ENCODE data around the gene SPRY2.

The SPRY2 gene

DNA sequence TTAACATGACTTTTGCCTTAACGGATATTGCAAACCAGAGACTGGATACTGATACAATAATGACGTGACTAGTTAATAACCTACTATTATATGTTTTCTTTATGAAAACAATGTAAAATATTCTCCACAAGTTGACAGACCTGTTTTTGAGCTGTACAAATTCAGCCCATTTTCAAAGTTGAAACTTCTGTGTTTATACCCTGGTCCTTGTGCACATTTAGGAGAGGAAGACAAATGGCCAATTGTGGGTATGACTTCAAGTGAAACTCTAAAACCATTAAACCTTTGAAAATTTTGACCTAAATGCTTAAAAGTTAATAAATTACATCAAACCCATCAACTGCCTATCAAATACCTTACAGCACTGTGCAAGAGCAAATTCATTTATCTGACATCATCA is 8.9 kb downstream of the SPRY2 start:
- no peak overlapping the region for H3K4me3 ChIP-seq (ENCODE audit: low read depth, low read length)
- TF ChIP-seq CTCF (IDR thresholded peaks at IDR 0.05; ENCODE audit: low read depth, low read length), result no peak

DNA sequence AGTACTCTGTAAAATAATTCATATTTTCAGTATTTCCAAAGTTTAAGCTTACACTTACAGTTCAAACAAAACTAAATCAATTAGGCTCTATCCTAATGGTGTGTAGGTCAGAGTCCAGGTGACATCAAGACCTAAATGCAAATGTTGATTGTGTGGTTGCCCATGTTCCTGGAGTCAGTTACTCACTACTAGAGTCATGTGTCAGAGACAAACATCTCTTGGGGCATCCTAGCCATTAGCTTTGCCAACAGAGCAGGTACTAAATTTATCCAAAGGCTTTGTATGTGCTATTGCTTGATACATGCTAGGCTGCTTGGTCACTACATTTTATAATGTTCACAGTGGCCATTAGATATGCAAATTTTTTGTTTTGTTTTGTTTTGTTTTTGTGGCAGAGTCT is 11.7 kb downstream of the SPRY2 start:
- H3K4me3 ChIP-seq (ENCODE audit: low read depth, low read length), result no peak overlapping the region
- no peak for TF ChIP-seq CTCF (IDR thresholded peaks at IDR 0.05; ENCODE audit: low read depth, low read length)

DNA sequence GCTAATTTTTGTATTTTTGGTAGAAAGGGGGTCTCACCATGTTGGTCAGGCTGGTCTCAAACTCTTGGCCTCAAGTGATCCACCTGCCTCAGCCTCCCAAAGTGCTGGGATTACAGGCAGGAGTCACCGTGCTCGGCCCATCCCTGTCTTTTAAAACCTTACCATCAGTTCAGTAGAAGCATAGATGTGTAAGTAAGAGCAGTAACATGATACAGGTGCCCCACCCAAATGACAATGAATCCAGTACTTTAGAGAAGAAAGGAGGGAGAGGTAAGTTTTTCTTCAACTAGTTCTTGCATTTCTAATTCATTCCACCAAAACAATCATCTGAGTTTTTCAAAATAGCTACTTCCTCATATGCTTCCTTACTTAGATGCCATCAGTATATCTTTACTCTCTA is 21.9 kb downstream of the SPRY2 start:
- no peak overlapping the region for H3K4me3 ChIP-seq (ENCODE audit: low read depth, low read length)
- TF ChIP-seq CTCF (IDR thresholded peaks at IDR 0.05; ENCODE audit: low read depth, low read length), result no peak

GRCh38 chr13:80314711-80315653 is 25.9 kb downstream of the SPRY2 start:
- H3K4me3 ChIP-seq (ENCODE audit: low read depth, low read length), result no peak overlapping the region
- TF ChIP-seq CTCF (IDR thresholded peaks at IDR 0.05; ENCODE audit: low read depth, low read length), result no peak

- H3K4me3 ChIP-seq (ENCODE audit: low read depth, low read length), result no peak overlapping the region
- TF ChIP-seq CTCF (IDR thresholded peaks at IDR 0.05; ENCODE audit: low read depth, low read length), result no peak
Observed at GRCh38 chr13:80313668-80314256, 27.2 kb downstream of the SPRY2 start.

GRCh38 chr13:80312967-80313366 is 28.0 kb downstream of the SPRY2 start:
- no peak for TF ChIP-seq CTCF (IDR thresholded peaks at IDR 0.05; ENCODE audit: low read depth, low read length)

More at GRCh38 chr13:80312967-80313366, 28.0 kb downstream of the SPRY2 start:
- H3K4me3 ChIP-seq (ENCODE audit: low read depth, low read length), result no peak overlapping the region
